ENCODE results near the gene HOXA10.

DNA sequence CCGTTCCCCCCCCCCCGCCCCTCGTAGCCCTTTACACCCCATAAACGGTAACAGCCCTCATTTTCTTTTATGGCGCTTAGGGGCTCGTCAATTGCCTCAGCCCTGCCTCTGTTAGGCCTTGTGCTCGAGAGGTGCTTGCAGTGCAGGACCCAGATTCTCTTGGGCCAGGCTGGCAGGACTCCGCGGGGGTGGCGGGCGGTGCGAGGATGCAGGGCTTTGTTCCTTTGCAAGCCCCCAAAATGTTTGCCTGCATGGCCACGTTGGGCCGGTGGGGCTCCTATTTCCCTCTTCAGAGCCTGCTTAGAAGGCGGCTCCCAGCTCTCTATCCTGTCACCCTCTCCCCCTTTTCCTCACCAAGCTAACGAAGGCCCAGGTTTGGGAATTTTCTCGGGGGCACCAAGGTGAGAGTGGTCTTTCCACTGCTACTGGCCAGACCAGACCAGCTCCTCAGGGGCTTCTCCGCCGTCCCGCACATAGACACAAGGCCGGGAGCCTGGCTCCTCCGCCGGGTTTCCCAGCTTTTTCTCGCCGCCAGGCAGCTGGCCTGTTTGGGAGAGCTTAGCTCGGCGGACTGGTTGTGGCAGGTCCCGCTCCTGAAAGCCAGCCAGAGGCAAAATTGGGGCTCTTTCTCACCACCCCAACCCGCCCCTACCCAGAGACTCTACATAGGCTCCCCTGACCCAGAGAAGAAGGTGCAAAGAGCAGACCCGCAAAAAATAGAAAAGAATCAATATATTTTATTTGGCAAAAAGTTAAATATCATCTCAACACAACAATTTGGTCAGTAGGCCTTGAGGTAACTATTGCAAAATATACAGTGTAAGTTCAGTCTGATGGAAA, 12.2 kb downstream of the HOXA10 start:
- no peak for TF ChIP-seq TAF1 (conservative IDR thresholded peaks at IDR 0.05)
- TF ChIP-seq RAD21 (IDR thresholded peaks at IDR 0.05): no peak
- TF ChIP-seq, protein P1, sequence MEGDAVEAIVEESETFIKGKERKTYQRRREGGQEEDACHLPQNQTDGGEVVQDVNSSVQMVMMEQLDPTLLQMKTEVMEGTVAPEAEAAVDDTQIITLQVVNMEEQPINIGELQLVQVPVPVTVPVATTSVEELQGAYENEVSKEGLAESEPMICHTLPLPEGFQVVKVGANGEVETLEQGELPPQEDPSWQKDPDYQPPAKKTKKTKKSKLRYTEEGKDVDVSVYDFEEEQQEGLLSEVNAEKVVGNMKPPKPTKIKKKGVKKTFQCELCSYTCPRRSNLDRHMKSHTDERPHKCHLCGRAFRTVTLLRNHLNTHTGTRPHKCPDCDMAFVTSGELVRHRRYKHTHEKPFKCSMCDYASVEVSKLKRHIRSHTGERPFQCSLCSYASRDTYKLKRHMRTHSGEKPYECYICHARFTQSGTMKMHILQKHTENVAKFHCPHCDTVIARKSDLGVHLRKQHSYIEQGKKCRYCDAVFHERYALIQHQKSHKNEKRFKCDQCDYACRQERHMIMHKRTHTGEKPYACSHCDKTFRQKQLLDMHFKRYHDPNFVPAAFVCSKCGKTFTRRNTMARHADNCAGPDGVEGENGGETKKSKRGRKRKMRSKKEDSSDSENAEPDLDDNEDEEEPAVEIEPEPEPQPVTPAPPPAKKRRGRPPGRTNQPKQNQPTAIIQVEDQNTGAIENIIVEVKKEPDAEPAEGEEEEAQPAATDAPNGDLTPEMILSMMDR (IDR thresholded peaks at IDR 0.05; ENCODE audit: low read depth, low read length, missing input control): no peak
- TF ChIP-seq, protein P2, sequence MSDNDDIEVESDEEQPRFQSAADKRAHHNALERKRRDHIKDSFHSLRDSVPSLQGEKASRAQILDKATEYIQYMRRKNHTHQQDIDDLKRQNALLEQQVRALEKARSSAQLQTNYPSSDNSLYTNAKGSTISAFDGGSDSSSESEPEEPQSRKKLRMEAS (IDR thresholded peaks at IDR 0.05): no peak
- TF ChIP-seq, protein P3, sequence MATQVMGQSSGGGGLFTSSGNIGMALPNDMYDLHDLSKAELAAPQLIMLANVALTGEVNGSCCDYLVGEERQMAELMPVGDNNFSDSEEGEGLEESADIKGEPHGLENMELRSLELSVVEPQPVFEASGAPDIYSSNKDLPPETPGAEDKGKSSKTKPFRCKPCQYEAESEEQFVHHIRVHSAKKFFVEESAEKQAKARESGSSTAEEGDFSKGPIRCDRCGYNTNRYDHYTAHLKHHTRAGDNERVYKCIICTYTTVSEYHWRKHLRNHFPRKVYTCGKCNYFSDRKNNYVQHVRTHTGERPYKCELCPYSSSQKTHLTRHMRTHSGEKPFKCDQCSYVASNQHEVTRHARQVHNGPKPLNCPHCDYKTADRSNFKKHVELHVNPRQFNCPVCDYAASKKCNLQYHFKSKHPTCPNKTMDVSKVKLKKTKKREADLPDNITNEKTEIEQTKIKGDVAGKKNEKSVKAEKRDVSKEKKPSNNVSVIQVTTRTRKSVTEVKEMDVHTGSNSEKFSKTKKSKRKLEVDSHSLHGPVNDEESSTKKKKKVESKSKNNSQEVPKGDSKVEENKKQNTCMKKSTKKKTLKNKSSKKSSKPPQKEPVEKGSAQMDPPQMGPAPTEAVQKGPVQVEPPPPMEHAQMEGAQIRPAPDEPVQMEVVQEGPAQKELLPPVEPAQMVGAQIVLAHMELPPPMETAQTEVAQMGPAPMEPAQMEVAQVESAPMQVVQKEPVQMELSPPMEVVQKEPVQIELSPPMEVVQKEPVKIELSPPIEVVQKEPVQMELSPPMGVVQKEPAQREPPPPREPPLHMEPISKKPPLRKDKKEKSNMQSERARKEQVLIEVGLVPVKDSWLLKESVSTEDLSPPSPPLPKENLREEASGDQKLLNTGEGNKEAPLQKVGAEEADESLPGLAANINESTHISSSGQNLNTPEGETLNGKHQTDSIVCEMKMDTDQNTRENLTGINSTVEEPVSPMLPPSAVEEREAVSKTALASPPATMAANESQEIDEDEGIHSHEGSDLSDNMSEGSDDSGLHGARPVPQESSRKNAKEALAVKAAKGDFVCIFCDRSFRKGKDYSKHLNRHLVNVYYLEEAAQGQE (IDR thresholded peaks at IDR 0.05): no peak
- no peak for TF ChIP-seq NR2F2 (IDR thresholded peaks at IDR 0.05)
- TF ChIP-seq, protein P4, sequence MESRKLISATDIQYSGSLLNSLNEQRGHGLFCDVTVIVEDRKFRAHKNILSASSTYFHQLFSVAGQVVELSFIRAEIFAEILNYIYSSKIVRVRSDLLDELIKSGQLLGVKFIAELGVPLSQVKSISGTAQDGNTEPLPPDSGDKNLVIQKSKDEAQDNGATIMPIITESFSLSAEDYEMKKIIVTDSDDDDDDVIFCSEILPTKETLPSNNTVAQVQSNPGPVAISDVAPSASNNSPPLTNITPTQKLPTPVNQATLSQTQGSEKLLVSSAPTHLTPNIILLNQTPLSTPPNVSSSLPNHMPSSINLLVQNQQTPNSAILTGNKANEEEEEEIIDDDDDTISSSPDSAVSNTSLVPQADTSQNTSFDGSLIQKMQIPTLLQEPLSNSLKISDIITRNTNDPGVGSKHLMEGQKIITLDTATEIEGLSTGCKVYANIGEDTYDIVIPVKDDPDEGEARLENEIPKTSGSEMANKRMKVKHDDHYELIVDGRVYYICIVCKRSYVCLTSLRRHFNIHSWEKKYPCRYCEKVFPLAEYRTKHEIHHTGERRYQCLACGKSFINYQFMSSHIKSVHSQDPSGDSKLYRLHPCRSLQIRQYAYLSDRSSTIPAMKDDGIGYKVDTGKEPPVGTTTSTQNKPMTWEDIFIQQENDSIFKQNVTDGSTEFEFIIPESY (IDR thresholded peaks at IDR 0.05): no peak
- TF ChIP-seq JUND (IDR thresholded peaks at IDR 0.05): no peak
- no peak for TF ChIP-seq HNF4A (conservative IDR thresholded peaks at IDR 0.05)
- TF ChIP-seq, protein P5, sequence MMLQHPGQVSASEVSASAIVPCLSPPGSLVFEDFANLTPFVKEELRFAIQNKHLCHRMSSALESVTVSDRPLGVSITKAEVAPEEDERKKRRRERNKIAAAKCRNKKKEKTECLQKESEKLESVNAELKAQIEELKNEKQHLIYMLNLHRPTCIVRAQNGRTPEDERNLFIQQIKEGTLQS (IDR thresholded peaks at IDR 0.05): no peak
- TF ChIP-seq YY1 (IDR thresholded peaks at IDR 0.05): no peak
